ENCODE results near the gene AKT3.

The AKT3 gene

DNA sequence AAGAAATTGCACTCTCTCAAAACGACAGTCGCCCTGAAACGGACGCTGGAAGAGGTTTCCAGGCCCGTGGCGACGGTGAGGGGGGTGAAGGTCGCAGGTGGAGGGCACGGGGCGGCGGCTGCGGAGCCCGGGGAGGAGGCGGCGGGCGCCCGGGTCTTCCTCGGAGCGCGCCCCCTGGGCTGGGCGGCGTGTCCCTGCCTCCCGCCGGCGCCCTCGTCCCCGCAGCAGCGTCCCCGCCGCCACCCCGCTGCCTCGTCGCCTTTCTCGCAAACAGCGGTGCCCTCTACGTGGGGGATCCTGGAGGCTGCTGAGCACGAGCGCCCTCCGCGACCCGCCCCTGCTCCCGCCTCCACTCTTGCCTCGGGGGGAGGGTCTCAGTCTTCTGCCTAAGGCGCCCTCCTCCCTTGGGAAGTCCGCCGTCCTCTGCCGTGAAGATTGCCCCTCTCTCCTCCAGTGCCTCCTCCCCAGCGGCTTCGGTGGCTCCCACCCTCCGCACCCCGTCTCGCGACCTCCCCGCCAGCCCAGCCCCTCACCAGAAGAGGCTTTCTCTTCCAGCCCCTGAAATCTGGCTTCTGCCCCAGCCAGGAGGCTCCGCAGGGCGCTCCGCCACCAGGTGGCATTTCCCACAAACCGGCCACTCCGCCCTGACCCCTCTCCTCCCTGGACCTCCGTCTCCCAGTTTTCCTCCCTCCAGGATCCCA is 366.8 kb downstream of the AKT3 start:
- no peak for DNase-seq

DNA sequence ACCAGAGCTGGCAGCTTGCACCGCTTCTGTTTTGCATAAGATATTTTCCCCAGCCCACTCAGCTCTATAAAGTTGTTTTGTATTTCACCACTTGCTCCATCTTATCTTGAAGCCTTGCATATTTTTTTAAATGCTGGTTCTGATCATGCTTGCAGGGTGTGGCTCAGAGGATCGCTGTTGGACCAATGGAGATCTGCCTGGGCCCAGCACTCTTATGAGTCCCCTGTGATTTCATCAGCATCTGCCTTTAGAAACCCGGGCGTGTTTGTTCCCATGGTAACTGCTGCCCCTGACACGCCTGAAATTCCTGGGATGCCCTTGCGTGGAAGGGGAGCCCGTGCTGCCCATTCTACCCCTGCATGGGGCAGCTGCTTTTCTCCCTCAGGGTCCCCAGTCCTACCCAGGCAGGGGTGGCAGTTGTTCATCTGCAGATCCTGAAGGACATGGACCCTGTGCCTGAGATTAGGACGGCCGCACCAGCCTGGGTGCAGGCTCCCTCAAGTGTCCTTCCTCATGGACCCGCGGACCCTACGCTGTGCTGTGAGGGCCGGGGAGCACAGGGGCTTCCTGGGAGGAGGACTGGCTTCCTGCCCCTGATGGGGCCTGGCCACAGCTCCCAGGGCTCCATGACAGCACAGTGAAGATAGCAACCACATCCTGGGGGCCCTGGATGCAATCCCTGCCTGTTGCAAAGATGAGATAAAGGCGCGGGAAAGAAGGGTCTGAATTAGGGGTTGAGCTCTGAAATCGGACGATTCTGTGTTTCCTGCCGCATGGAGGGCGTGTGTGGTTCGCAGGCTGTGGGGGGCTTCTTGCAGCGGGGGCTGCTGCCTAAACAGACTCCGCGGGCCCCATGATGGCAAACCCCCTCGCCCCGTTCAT is 367.7 kb downstream of the AKT3 start:
- peak; percentile 65 for DNase-seq

DNA sequence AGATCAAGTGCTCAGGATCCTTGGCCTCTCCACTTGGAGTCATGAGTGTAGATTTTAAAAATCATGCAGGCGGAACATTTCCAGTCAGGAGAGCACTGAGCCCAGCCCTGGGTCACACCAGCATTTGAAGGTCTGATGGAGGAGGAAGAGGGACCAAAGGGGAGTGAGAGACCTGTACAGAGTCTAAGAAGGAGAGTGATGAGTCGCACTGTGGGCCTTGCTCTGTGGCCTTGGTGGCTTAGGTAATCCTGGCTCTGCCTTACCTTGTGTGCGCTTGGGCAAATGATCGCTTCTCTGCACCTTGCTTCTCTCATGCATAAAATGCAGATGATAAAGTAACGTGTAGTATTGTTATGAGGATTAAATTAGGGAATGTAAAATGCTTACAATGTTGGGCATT is 368.9 kb downstream of the AKT3 start:
- no peak for DNase-seq

DNA sequence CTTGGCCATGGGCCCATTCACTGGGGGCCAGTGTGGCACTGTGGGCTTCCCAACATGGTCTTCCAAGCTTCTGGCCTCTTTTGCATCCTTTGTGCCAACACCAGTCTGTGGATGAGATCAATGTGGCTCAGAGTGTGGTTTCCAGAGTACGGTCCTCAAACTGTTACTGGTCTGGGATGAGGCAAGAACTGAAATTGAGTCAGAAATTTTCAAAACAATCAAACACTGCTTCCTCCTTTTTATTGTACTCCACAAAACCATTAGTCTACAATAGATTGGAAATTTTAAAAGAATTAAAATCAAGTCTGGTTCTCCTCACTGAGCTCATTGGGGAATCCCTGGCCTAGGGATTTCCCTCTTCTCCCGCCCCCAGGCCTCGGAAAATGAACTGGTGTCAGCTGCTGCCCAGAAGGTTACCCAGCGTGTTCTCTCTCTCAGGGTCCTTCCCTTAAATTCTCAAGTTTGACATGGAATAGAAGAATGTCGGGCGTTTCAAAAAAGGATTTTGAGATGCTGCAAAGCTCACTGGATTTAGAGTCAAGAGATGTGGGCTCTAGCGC is 372.2 kb downstream of the AKT3 start:
- no peak for DNase-seq

DNA sequence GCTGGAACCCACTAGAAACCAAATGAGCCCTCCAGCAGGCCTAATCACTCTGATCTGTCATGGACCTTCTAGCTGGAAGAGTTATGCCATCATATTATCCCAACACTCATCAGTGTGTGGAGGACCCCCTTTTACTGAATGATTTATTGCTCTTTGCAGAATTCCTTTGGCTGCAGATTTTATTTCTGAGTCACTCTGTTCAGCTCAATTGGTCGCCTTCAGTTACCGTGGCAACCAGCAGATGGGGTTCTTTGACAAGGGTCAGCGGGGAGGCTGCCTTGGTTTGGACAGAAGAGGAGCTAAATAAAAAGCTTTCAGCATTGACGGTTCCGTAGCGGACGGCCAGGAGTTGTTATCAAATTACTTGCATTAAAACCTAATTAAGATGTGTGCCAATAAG is 374.1 kb downstream of the AKT3 start:
- peak; percentile 88 for DNase-seq

DNA sequence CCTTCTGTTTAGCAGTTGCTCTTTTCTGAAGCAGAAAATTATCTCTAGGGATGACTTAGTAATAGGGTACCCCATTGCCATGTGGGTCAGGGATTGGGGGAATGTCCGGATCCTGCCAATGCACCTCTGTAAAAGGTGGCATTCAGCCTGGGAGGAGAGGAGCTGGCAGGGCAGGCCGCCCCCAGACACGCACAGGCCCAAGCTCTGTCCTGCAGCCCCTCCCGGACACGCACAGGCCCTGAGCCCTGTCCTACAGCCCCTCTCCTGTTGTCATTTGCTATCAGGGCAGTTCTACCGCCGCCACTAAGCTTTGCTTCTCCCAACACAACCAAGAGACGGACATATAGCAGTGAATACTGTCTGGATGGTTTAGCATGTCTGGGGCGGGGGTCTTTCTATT is 375.1 kb downstream of the AKT3 start:
- no peak for DNase-seq

DNA sequence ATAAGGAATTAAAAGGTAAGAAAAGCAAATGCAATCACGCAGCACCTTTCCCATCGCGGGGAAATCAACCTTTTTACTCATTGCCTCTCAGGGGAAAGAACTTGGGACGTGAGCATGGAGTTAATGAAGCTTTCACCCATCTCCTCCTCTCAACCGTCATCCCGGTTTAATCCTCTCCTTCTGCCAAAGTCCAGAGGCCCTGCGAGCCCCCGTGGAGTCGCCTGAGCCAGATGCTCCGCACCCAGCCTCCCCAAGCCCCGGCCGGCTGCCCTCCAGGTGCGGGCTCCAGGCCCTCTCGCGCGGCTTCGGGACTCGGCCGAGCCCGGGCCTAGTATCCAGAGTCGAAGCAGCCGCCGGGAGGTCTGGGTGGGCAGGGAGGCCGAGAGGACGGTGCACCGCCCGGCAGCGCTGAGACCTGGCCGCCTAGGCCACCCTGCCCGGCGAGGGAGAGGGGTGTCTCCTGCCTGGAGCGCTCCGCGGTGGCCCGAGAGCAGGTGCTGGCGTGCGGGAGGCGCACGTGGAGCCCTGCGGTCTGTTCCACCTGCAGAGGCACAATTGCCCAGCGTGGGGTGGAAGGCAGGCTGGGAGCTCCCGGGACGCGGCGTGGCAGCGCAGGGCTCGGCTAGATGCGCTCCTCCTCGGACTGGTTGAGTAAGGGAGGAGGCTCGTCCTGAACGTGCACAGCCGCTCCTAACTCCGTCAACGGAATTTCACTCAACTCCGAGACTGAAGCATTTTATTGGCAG is 375.7 kb downstream of the AKT3 start:
- DNase-seq, result no peak

DNA sequence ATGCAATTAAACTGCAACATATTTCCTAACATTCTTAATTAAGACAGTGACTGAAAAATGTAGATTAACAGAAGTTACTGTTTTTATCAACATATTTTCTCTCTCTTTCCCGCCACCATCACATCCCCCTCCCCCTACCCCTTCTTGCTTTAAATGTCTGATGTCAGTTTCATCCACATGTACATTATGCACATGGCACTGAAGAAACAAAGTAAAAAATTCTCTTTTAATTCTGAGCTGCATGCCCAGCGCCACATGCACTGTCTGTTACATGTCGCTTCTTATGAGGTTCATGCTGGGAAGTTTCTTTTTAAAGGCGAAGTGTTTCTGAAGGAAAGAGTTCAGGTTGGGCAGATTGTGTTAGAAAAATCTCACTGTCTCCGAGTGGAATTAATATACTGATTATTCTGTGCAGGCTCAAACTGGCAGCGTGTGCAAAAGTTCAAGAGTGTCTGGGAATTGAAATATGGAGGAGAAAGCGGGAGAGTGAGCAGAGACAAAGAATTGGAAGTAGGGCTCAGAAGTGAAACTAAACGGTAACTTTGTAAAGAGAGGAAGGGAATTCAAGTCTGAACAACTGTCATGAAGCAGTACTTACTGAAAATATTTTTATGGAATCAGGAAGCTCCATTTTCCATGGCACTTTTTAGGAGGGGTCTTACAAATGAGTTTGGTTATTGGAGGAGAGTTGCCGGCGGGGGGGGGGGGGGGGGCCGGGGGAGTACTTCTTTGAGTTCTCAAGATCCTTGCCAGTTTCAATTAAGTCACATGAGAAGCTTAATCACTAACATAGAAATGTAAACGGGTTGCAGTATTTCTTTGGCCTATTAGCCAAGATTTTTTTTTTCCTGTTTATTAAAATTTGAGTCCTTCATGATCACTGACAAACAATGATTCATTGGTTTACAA is 376.6 kb downstream of the AKT3 start:
- DNase-seq, result no peak

DNA sequence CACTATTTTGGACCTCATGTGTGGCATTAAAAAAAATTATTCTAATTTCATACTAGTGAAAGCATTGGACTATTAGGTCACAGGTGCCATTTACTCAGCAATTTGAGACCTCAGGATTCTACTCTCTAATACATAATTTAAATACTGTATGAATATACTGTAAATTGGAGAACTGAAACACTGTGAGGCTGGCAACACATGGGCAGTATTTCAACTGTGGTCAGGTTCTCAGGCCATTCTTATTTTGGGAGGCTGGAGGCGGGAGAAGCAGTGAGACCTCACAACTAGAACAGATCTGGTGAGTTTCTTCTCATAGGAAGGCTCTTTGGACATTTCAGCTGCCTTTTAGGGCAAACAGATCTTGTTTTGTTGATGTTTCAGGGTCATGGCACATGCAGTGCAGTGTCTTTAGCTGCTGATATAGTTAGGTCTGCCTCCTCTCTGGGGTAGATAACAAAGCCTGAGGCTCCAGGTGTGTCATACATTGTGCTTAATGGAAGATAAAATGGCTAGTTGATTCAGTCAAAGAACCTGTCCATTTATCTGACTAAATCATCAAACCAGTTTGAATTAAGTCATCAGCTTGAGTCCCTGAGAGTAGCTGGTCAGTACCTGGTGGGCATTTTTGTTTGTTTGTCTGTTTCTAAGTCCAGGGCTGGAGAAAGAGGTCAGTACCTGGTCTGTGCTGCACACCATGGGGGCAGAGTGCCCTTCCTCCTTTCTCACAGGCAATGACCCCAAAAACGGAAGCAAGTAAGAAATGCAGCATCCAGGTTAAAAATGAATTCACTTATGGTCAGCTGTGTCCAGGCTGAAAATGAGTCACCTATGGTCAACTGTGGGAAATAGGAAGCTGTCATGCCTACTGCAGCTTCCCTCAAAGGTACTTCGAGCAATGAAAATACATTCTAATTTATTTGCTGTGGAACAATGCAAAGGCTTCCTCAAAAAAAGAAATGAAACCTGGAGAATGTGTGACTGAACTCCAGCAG is 378.0 kb downstream of the AKT3 start:
- DNase-seq, result peak; percentile 71

DNA sequence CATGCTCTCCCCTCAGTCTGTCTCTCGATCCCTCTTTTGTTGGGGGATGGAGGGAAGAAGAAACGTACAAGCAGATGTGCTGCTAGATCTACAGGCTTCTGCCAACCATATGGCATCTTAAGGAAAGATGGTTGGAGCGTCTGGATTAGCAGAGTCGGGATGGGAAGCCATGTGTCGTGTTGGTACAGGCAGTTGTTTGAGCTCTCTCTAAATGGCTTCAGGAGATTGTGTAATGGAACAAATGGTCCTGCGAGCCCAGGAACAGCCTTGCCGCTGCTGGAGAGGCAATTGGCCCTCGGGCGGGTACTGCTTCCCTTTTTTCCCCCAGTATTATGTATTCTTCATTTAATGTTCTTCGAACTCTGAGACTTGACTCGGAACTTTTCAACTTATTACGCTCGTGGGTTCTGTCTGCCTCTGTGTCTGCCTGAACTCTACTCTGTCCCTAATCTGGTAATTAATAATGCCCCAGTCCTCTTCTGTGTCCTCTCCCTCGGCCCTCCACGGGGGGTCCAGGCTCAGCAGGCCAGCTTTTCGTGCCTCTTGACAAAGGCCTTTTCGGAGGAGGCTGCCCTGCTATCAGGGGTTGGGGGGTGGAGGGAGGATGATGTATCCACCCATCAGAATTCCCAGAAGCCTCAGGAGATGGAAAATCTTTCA is 378.9 kb downstream of the AKT3 start:
- no peak for DNase-seq

DNA sequence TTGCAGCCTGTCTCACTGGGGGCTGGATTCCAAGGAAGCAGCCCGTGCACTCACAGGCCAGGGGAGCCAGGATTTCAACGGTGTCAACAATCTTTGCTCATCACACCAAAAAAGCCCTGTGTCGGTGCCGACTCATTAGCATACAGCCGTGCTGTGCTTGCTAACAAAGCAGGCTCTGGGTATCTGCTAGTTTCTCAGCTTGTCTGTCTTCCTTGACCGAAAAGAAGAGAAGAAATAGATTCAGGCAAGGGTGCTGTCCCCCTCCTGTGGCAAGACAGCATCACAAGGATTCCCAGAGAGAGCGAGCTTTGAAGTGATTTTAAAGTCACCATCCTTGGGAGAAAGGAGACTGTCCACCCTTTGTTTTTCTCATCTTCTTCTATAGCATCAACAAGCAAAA is 379.5 kb downstream of the AKT3 start:
- no peak for DNase-seq

DNA sequence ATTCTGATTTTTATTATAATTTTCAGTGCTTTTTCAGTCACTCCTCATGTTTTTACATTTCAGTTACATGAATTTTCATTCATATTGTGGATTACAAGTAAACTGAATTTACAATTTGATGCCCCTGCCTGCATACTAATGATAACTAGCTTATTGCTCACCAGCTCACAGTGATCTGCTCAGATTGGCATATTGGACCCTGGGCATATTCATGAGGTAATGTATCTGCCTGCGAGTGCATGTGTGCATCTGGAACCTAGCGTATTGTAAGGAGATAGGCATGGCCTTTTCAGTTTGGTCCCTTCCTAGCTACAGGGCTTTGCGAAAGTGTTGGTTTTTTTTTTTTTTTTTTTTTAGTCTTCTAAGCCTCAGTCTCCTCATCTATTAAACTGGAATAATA is 380.5 kb downstream of the AKT3 start:
- DNase-seq, result no peak

DNA sequence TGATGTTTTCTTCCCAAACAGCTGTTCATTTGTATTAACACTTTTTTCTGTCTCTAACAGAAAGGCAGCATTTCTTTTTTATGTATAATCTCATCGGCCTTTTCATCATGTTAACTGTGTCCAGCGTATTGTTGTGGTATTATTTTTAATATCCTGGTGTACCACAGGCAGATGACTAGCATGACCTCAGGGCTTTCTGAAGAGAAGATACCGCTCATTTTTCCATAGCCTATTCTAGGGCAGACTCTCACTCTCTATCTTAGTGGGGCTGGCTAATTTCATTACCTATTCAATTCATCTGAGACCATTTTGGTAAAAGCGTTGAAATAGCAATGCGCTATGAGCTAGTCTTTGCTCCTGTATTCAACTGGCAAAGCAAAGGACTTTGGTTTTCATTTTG is 384.3 kb downstream of the AKT3 start:
- no peak for DNase-seq

DNA sequence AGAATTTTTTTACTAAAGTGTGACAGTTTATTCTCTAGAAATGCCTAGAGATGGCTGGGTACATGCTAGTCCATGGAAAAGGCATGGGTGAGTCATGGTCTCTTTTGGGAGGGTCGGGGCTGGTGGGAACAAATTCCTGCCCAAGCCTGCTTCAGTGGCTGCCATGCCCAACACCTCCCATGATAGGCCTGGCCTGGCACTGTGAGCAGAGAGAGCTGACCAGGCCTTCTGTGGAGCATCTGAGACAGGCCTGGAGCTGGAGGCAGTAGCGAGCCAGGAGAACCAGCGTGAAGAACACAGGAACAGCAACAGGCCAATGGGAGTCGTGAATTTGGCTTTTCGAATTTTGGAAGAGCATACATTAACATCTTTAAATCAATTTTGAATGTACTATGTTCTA is 385.0 kb downstream of the AKT3 start:
- no peak for DNase-seq

DNA sequence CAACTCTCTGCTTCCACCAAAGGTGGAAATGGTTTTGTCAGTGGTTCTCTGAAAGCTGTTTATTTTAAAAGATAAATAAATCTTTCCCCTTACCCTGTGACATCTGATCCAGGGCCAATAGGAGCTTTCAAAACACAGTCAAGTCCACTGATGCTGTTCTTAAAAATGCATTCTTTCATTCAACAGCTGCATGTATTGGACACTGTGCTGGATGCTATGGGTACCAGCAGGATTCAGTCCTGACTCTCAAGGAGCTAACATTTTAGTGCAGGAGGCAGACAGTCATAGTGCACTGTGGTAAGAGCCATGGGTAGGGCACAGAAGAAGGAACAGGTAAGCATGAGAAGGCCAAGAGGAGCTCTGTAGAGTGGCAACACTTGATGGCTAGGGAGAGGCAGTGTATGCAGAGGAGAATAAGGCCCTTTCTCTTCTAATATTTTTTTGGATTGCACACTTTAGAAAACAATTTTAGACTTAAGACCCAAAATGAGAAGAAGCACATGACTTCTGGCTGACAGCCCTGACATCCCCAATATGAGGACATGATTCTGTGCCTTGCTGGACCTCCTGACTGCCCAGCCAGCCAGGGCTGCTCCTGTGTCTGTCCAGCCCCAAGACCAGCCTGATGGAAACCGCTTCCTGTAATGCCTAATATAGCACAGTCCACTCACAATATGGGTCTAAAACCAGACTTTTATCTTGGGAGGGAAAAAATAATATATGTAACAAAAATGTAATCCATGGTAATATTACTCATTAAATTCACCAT is 386.9 kb downstream of the AKT3 start:
- DNase-seq, result no peak

DNA sequence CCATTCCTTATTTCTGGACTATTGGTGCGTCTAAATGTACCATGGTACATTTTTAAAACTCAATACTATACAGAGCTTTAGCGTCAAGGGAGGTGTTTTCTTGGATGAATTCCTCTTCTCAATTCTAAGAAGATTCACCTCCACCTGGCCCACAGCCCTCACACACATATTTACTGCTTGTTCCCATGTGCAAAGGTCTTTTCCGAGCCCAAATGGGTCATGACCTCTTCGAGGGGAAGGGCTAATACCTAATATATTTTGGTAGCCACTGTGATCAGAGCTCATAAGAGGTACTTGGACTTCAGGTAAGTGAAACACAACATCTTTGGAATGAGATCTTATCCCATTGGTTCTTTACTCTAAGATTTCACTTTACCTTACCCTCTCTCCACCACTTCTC is 388.3 kb downstream of the AKT3 start:
- no peak for DNase-seq

DNA sequence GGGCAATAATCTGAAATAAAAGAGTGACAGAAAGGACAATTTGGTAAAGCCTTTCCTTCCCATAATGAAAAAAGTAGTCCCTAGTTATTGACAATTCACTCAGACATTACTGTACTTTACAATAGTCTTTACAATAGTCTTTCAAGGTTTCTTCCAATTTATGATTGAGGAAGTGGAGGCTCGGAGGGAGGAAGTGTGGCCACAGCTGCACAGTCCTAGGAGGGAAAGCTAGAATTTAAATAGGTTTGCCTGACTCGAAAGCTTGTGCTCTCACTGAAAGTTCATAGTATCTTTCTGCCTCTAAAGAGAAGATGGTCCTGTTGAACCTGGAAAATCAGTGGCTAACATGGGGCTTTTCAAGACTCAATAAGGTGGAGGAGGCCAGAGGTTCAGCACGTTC is 391.0 kb downstream of the AKT3 start:
- no peak for DNase-seq

DNA sequence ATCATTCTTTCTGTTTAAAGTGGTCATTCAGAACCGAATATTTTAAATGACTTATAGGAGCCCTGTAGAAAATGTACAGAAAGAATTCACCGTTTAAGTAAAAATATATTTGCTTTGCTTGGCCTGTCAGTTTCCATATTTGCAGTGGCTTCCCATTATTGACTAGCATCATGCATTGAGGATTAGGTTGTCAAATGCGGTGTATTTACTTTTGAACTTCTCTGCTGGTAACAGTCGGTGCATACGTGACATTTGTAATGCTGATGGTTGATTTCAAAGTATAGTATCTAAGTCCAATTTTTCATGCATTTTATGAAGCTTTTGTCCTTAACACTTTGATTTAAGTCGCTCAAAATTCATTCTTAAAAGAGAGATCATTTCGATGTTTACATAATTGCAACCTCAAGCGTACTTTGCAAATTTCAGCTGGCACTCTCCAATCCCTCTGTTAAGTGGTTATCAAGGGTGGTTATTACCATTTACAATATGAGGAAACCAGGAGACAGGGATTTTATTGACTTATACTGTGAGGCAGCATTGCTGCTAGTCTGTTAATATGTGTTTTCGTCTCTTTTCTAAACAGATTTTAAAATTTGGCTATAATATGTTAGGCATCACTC is 392.6 kb downstream of the AKT3 start:
- no peak for DNase-seq

All from NCI-H69 (cell line).